Measurements from ENCODE around the gene SLCO1B3.

The SLCO1B3 gene

GRCh38 chr12:20868277-20868676 is 57.8 kb downstream of the SLCO1B3 start:
- TF ChIP-seq, protein P1, sequence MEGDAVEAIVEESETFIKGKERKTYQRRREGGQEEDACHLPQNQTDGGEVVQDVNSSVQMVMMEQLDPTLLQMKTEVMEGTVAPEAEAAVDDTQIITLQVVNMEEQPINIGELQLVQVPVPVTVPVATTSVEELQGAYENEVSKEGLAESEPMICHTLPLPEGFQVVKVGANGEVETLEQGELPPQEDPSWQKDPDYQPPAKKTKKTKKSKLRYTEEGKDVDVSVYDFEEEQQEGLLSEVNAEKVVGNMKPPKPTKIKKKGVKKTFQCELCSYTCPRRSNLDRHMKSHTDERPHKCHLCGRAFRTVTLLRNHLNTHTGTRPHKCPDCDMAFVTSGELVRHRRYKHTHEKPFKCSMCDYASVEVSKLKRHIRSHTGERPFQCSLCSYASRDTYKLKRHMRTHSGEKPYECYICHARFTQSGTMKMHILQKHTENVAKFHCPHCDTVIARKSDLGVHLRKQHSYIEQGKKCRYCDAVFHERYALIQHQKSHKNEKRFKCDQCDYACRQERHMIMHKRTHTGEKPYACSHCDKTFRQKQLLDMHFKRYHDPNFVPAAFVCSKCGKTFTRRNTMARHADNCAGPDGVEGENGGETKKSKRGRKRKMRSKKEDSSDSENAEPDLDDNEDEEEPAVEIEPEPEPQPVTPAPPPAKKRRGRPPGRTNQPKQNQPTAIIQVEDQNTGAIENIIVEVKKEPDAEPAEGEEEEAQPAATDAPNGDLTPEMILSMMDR (IDR thresholded peaks at IDR 0.05; ENCODE audit: low read depth, low read length, missing control alignments), result no peak

DNA sequence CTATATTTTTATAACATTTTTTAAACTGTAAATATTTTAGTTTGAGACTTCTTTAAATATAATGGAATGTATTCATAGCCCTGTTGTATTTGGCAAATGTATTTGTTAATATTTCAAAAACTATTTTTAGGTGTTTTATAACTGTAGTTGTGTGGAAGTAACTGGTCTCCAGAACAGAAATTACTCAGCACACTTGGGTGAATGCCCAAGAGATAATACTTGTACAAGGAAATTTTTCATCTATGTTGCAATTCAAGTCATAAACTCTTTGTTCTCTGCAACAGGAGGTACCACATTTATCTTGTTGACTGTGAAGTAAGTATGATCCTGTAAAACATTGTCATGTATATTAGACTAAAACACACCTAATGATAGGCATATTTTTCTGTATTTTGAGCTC is 72.8 kb downstream of the SLCO1B3 start:
- TF ChIP-seq, protein P1 (IDR thresholded peaks at IDR 0.05; ENCODE audit: low read depth, low read length, missing control alignments), result no peak
- H3K4me3 ChIP-seq (ENCODE audit: low read depth, low read length), result no peak overlapping the region
- DNase-seq (ENCODE audit: low read depth), result no peak

More at GRCh38 chr12:20868277-20868676, 57.8 kb downstream of the SLCO1B3 start:
- no peak for DNase-seq (ENCODE audit: low read depth)
- no peak overlapping the region for H3K4me3 ChIP-seq (ENCODE audit: low read depth, low read length)

DNA sequence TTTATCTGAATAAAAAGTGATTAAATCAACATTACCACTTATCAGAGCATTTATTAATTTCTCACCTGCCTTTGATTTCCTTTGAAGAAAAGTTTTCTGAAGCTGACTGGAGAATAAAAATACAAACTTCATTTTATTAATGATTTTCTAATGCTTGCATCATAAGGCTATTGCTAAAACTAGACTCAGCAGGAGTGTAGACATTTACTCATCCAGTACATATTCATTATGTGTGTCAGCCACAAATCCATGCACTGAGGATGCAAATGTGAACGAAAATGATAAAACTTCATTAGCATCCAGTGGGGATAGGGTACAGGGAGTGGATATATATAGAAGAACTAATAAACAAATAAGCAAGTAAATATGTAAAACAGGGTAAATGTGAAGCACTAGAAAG is 74.6 kb downstream of the SLCO1B3 start:
- TF ChIP-seq, protein P1 (IDR thresholded peaks at IDR 0.05; ENCODE audit: low read depth, low read length, missing control alignments), result no peak
- no peak overlapping the region for H3K4me3 ChIP-seq (ENCODE audit: low read depth, low read length)
- no peak for DNase-seq (ENCODE audit: low read depth)

GRCh38 chr12:20885552-20885951 is 75.0 kb downstream of the SLCO1B3 start:
- H3K4me3 ChIP-seq (ENCODE audit: low read depth, low read length), result no peak overlapping the region
- DNase-seq (ENCODE audit: low read depth), result no peak
- TF ChIP-seq, protein P1 (IDR thresholded peaks at IDR 0.05; ENCODE audit: low read depth, low read length, missing control alignments), result no peak

GRCh38 chr12:20917269-20917668 is 106.8 kb downstream of the SLCO1B3 start:
- no peak overlapping the region for H3K4me3 ChIP-seq (ENCODE audit: low read depth, low read length)
- no peak for DNase-seq (ENCODE audit: low read depth)
- TF ChIP-seq, protein P1 (IDR thresholded peaks at IDR 0.05; ENCODE audit: low read depth, low read length, missing control alignments), result no peak

DNA sequence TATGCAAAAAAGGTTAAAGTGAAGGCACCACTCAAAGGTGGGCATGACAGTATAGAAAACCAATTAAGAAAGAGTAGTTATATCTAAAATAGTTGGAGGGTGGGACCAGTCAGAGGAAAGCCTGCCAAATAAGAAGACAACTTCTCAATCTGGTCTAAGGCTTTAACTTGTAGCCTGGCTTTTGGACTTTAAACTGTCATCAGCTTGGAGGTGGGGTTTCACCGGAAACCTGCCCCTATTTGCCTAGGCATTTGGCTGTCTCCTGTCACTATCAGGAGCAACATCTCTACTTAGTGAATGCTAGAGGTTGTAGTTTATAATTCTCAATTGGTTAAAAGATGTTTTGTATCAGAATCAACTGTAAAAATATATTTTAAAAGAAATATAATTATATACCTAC is 107.3 kb downstream of the SLCO1B3 start:
- TF ChIP-seq, protein P1 (IDR thresholded peaks at IDR 0.05; ENCODE audit: low read depth, low read length, missing control alignments), result no peak
- H3K4me3 ChIP-seq (ENCODE audit: low read depth, low read length), result no peak overlapping the region
- no peak for DNase-seq (ENCODE audit: low read depth)

- TF ChIP-seq, protein P1 (IDR thresholded peaks at IDR 0.05; ENCODE audit: low read depth, low read length, missing control alignments), result no peak
These were observed 121.4 kb downstream of the SLCO1B3 start for GRCh38 chr12:20931894-20932293.

More at GRCh38 chr12:20931894-20932293, 121.4 kb downstream of the SLCO1B3 start:
- no peak overlapping the region for H3K4me3 ChIP-seq (ENCODE audit: low read depth, low read length)
- no peak for DNase-seq (ENCODE audit: low read depth)
